Aortic smooth muscle cell (primary cell): ENCODE results near the gene KRTDAP. TPM values are rescaled to one million over a fixed set of nuclear protein-coding genes. Genes with fewer than 3 reads are reported as not detected.

ENCODE experiments used
- total RNA-seq: library from RNA; depleted of rRNA; stranded (reverse); fragments of >200 nt; gene quantifications from 2 replicates; pipeline ENCODE4 v1.2.3, GENCODE V29; 2014

Gene KRTDAP, protein sequence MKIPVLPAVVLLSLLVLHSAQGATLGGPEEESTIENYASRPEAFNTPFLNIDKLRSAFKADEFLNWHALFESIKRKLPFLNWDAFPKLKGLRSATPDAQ
- not detected in 2 replicates for total RNA-seq

DNA sequence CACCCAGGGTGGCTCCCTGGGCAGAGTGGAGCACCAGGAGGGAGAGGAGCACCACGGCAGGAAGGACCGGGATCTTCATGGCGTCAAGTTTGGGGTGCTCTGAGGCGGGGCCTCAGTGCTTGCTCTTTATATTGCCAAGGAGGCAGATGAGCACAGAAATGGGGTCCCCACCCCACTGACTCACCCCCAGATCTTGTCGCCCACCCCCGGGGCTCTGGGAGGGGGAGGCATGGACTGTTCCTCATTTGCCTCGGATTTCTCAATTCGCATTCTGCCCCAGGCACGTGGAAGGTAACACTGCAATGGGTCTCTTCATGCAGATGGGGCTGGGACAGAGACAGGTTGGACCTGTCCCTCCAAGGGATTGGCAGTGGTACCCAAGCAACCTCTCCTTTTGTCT, at the start of gene KRTDAP:
TSS of gene KRTDAP (minus strand) at position 101 of the 400 bp plus-strand sequence. CDS start at position 79, 22 bp downstream.

DNA sequence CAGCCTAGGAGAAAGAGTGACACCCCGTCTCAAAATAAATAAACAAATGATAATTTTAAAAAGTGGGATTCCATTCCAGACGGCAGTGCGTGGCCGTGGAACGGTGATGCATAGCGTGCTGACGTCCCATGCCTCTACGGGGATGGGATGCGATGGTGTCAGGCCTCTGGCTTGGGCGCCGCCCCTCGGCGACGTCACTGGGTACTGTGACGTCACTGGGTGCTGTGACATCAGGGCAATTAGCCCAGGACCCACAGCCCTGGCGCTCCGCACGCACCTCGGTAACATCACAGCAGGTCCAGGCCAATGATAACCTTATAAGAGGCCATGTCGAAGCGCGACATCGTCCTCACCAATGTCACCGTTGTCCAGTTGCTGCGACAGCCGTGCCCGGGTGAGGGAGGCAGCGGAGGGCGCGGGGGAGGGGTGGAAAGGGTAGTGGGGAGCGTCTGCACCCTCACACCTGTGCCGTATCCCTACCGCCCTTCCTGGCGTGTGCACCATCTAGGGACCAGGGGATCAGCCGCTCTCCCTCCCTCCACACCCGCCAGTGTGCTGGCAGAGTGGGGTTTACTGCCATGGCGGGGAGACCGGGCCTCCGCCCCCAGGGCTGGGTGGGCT, 43.0 kb upstream of the KRTDAP start, which contains the start of gene GAPDHS:
TSS of gene GAPDHS (plus strand) at position 256 of the 621 bp plus-strand sequence. CDS start at position 328, 72 bp downstream.

DNA sequence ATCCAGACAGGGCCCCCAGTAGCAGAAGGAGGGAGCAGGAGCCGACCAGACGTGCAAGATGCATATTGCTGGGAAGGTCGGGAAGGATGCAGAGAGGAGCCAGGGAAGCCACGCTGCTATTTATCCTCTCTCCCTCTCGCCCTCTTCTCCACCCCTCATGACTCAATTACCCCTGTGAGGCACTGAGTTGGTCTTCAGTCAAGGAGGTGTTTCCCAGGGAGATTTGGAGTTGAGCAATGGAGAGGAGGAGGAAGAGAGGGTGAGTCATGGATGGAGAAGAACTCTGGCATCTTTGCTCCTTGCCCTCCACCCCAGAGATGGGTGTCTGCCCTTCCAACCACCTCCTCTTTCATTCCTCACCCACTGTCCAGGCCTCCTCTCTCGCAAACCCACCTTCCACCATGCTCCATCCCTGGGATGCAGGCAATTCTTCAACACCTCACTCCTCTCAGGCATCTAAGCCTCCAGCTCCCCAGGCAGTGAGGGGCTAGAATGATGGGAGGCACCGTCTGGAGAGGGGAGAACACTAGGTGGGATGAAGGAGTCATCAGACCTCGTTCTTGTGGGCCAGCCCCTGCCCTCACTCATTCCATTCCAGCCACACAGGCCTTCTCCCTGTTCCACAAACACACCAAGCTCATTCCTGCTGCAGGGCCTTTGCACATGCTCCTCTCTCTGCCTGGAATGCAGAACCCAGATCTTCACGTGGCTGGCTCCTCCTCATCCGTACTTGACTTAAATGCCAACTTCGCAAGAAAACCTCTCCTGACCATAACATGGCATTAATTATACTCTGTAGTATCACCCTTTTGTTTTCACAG, 38.2 kb upstream of the KRTDAP start, which contains the start of gene SBSN:
TSS of gene SBSN (minus strand) at position 94 of the 821 bp plus-strand sequence. CDS start at position 64, 30 bp downstream.

DNA sequence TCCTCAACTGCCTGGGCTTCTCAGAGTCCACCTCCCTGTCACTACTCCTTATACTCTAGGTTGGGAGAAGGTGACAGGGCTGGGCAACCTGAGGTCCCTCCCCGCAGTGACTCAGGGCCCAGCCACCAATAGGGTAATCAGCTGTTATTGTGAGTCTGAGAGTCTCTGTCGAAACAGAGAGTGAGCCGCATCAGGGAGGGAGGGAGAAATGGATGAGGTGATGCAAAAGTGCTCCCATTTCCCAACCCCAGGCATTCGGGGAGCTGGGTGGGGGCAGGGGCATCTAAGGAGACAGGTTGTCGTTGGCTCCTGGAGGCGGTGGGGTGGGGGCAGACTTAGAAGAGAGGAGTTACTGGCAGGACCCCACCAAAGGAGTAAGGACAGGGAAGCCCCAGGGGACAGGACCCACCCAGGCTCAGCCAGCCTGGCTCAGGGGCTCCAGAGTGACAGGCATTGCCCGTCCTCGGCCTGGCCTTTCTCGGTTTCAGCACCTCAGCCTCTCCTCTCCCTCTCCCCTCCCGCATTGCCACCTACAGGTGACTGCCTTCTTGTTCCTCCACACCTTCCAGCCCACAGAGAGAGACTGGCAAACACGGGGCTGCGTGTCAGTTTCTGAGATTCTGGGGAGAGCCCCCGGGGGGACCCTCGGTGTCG, 23.5 kb upstream of the KRTDAP start, which contains the start of gene DMKN:
TSS of gene DMKN (minus strand) at position 22 of the 654 bp plus-strand sequence. CDS start 174 bp downstream, outside the sequence.

DNA sequence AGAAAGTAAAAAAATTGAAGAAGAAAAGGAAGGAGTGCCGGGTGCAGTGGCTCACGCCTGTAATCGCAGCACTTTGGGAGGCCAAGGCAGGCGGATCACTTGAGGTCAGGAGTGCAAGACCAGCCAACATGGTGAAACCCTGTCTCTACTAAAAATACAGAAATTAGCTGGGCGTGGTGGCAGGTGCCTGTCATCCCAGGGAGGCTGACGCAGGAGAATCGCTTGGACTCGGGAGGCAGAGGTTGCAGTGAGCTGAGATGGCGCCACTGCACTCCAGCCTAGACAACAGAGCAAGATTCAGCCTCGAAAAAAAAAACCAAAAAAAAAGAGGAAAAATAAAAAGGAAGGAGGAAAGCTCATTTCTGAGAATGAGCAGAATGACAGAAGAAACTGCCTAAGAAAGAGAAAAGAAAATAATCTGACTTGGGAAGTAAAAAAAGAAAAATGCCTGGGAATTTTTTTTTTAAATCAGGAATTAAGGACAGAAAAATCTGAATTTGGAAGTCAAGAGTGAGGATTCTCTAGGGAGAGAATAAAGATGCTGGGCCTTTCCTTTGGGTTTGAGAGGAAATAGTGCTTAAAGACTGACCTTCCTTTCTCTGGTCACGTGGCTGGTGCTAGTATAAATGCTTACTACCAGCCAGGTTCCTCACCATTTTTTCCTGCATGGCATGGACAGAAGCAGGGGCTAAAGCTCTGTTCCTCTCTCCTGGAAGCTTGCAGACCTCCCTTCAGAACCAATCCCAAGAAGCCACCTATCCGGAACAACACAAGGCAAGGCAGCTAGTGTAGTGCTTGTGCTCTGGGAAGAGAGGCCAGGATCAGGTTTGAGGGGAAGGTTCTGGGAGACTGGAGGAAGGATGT, 42.4 kb downstream of the KRTDAP start, which contains the start of gene FFAR2:
TSS of gene FFAR2 (plus strand) at position 652 of the 864 bp plus-strand sequence. CDS start 1,458 bp downstream, outside the sequence.

Other genes with a start within 250 kb of the KRTDAP start
- 0.26 and 0.37 TPM in 2 replicates for gene LSR, start 241.5 kb downstream of the KRTDAP start, total RNA-seq
- 45.8 and 51.1 TPM in 2 replicates for gene USF2, start 221.5 kb downstream of the KRTDAP start, total RNA-seq
- gene HAMP, start 207.9 kb downstream of the KRTDAP start, total RNA-seq, result not detected in 2 replicates
- gene MAG, start 198.3 kb downstream of the KRTDAP start, total RNA-seq, result not detected in 2 replicates
- 0.40 and 0.56 TPM in 2 replicates for gene CD22, start 161.3 kb downstream of the KRTDAP start, total RNA-seq
- not detected in 2 replicates for gene FFAR1, start 142.6 kb downstream of the KRTDAP start, total RNA-seq
- not detected in 2 replicates for gene FFAR3, start 132.0 kb downstream of the KRTDAP start, total RNA-seq
- not detected in 2 replicates for gene GPR42, start 119.4 kb downstream of the KRTDAP start, total RNA-seq
- not detected in 2 replicates for gene FFAR2, start 42.2 kb downstream of the KRTDAP start, total RNA-seq
- 0.53 and 2.3 TPM in 2 replicates for gene DMKN, start 23.2 kb upstream of the KRTDAP start, total RNA-seq
- gene SBSN, start 37.8 kb upstream of the KRTDAP start, total RNA-seq, result 0.66 and 0.87 TPM in 2 replicates
- not detected in 2 replicates for gene GAPDHS, start 43.0 kb upstream of the KRTDAP start, total RNA-seq
- gene TMEM147, start 55.2 kb upstream of the KRTDAP start, total RNA-seq, result 73.3 and 90.4 TPM in 2 replicates
- gene ATP4A, start 73.2 kb upstream of the KRTDAP start, total RNA-seq, result not detected in 2 replicates
- gene PMIS2, start 95.7 kb upstream of the KRTDAP start, total RNA-seq, result not detected in 2 replicates
- gene HAUS5, start 122.3 kb upstream of the KRTDAP start, total RNA-seq, result 4.4 and 6.7 TPM in 2 replicates
- 36.8 and 38.8 TPM in 2 replicates for gene RBM42, start 138.6 kb upstream of the KRTDAP start, total RNA-seq
- gene ETV2, start 151.3 kb upstream of the KRTDAP start, total RNA-seq, result 0.12 and 0.26 TPM in 2 replicates
- gene COX6B1, start 157.9 kb upstream of the KRTDAP start, total RNA-seq, result 462 and 513 TPM in 2 replicates
- gene UPK1A, start 176.1 kb upstream of the KRTDAP start, total RNA-seq, result not detected in 2 replicates
- gene ZBTB32, start 214.1 kb upstream of the KRTDAP start, total RNA-seq, result not detected in 2 replicates
- gene KMT2B, start 227.5 kb upstream of the KRTDAP start, total RNA-seq, result 3.6 and 5.9 TPM in 2 replicates